HG03558 (cell line): ENCODE results near the gene NISCH.
"Not testable (repeated sequence)": the region's sequence is repeated elsewhere in the genome, so short reads cannot be mapped to it uniquely, and the experiment has no call there.

Experiments
- ATAC-seq: cut with Tn5 transposase; IDR thresholded peaks from one replicate; pipeline ENCODE4 v1.9.1; 2021; ENCODE audit warnings: moderate number of reproducible peaks; ENCODE audit not compliant: unreplicated experiment; ENCODE audit errors: extremely low read depth

Gene NISCH

DNA sequence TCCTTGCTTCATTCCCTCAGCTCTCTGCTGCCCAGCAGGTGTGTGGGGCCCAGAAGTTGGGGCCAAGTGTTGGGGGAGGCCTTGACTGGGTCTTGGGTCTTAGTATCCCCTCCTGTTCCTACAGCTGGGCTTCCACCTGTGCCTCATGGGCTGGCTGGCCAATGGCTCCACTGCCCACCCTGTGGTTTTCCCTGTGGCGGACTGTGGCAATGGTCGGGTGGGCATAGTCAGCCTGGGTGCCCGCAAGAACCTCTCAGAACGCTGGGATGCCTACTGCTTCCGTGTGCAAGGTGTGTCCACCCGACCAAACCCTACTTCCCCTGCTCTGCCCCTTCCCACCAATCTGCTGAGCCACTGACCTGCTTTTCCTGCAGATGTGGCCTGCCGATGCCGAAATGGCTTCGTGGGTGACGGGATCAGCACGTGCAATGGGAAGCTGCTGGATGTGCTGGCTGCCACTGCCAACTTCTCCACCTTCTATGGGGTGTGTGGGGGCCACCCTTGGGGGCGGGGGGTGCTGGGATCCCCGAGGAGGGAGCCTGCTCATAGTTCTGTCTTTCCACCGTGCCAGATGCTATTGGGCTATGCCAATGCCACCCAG is 67.3 kb downstream of the NISCH start:
- no peak for ATAC-seq

- ATAC-seq: no peak
Observed at GRCh38 chr3:52523386-52524257, 68.2 kb downstream of the NISCH start.

- no peak for ATAC-seq
Observed at GRCh38 chr3:52524258-52524751, 68.9 kb downstream of the NISCH start.

- no peak for ATAC-seq
Observed at GRCh38 chr3:52524752-52525679, 69.6 kb downstream of the NISCH start.

DNA sequence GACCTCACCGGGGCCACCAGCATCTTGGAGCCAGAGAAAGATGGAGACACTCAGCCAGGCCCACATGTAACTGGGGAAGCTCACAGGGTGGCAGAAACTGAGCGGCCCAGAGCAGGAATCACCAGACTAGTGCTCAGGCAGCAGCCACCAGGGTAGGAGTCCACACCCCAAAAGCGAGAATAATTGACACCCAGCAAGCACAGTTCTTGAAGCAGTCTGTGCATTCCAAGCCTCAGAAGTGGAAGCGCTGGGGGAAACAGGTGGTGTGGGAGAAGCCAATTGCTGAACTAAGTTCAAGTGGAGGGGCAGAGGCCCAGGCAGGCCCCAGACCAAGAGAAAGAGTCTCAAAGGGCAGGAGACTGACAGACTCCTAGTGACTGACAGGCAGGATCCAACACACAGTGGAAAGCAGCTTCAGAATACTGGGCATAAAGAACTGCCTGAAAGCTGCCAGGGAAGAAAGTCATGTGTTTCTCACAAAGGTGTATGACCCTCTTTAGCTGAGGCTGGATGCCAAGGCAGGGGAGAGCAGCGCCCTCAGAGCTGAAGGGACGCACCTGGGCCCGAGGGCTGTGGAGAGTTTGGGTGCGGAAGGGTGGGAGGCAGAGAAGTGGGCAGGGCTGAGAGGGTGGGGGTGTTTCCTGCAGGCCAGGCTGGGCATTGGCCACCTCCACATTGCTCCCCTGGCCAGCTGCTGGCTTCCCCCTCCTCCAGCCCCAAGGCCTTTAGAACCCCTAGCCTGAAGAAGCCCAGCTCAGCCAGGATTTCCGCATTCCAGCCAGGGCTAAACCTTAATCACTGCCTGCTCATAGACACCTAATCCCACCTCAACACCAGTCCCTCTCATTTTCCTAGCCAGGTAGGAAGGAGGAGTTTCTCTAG is 70.5 kb downstream of the NISCH start:
- no peak for ATAC-seq

GRCh38 chr3:52526671-52527038 is 71.3 kb downstream of the NISCH start:
- ATAC-seq: not testable (repeated sequence)

GRCh38 chr3:52527039-52527731 is 71.8 kb downstream of the NISCH start:
- no peak for ATAC-seq

DNA sequence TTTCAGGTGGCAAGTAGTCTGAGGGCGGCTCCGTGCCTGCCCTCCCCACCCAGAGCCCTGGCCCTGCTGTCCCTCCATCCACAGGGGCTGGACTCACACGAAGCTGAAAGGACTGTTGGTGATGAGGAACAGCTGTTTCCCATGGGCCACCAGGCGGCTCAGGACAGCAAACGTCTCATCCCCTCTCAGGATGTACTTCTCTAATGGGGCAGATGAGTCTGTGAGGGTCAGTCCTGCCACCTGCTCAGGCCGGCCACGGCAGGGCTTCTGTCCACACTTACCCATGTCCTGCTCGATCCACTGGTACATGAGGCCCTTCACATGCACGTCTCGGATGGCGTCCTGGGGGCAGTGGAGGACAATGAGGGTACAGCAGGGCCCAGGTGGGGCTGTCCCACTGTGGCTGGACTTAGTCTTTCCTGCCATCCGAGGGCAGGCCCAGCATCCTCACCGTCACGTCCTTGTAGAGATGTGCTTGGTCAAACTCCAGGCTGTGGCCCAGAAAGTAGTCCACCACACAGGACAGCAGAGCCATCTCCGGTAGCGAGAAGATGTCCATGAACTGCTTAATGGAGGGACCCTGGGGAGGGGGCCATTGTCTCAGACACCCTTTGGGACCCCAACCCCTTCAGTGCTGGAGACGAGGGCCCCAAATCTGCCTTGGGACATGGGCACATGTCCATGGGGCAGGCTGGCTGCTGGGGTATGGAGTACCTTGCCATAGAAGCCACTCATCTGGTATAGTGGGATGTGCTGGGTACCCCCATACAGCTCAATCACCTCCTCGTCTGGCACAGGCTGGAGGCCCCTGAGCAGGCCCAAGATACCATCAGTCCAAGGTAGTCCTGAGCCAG is 72.6 kb downstream of the NISCH start:
- ATAC-seq: no peak

GRCh38 chr3:52528586-52529375 is 73.4 kb downstream of the NISCH start:
- ATAC-seq: no peak

GRCh38 chr3:52529376-52530333 is 74.3 kb downstream of the NISCH start:
- no peak for ATAC-seq

DNA sequence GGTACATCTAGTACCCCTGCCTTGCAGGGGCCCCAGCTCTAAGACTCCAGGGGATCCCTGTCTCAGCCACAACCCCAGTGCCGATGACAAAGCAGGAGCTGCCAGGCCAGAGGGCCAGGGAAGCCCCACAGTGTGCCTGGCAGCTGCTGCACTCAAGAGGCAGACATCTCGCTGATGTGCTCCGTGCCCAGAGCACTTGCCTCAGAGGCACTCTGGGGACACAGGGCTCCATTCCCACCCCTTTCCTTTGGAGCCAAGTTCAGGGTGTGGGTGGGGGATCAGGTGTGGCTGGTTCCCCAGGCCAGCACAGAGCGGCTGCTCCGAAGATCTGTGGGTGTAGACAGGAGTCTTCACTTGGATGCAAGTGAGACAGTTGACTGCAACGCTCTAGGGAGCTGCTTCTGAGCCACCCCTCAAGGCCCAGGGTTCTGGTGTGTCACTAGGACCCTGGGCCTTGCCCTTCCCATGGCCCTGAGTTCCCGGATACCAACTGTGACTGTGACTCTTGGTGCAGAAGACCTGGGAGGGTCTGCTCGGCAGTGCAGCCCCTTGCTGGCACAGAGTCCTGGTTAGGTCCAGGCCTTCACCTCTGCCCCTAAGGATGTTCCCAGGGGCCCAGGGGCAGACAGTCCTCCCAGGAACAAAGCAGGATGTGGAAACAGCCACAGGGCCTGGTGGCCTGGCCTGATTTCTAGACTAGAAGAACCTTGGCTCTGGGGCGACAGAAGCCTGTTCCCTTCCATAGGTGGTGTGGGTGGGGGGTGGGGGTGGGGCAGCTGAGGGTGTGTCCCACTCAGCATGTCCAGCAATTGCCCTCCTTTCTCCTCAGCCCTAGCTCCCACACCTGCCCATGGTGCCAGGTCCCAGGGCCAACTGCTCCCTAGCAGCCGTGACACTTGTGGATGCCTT is 75.8 kb downstream of the NISCH start:
- no peak for ATAC-seq

GRCh38 chr3:52531860-52532516 is 76.6 kb downstream of the NISCH start:
- no peak for ATAC-seq

DNA sequence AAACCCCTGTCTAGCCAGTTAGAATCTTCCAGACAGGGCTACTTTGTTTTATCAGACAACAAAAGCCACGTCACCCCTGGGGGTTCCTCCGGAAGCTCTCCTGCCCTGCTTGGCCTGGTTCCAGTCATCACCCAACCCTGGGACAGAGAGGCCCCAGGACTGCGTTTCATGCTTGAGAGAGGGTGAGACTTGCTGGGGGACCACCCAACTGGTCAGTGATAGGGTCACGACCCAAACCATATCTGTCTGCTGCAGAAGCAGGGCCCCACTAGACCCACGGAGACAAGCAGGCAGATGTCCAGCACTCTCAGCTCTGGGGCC is 77.1 kb downstream of the NISCH start:
- ATAC-seq: no peak

DNA sequence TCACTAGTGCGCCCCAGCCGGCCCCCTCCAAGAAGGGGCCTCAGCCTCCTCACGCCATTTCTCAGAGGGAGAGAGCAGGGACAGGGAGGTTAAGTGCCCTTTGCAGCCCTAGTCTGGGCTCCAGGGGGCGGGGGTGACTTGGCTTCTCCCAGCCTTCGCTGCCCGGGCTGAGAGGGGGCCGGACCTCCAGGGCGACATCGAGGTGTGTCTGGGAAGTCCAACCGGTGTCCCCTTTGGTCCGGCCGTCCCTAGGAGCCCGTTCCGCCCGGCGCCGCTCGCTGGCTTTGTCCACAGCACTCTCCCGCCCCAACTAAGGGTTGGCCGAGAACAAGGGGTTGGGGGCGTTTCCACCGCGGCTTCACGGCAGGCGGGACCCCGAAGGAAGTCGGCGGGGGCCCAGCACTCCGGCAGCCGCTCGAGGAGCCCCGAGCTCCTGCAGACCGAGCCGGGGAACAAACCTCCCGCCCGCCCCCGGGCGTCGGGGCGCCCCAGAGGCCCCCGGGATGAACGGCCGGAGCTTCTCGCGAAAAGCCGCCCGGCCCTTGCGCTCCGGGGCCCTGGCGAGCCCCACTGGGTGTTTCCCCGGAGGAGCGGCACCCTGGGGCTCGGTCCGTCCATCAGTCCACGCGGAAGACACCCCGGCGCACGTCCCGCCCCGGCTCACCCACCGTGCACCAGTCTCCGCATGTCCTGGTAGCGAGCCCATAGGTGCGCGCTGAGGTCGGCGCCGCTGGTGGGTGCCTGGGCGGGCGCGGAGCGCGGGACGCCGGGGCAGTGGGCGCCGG is 77.6 kb downstream of the NISCH start:
- no peak for ATAC-seq
